C4-2B (cell line): ENCODE data around the gene PLIN4.

ENCODE experiments used
- ZFX ChIP-seq: fragments of 450-650 bp; IDR thresholded peaks from 2 replicates; pipeline ENCODE4 v1.6.1; 2017
- TF ChIP-seq, protein P1 (sequence below): fragments of 450-650 bp; conservative IDR thresholded peaks from 2 replicates; pipeline ENCODE4 v1.5.1; 2017; ENCODE audit warnings: mild to moderate bottlenecking

GRCh38 chr19:4493104-4493928, 25.0 kb downstream of the PLIN4 start:
- TF ChIP-seq, protein P1, sequence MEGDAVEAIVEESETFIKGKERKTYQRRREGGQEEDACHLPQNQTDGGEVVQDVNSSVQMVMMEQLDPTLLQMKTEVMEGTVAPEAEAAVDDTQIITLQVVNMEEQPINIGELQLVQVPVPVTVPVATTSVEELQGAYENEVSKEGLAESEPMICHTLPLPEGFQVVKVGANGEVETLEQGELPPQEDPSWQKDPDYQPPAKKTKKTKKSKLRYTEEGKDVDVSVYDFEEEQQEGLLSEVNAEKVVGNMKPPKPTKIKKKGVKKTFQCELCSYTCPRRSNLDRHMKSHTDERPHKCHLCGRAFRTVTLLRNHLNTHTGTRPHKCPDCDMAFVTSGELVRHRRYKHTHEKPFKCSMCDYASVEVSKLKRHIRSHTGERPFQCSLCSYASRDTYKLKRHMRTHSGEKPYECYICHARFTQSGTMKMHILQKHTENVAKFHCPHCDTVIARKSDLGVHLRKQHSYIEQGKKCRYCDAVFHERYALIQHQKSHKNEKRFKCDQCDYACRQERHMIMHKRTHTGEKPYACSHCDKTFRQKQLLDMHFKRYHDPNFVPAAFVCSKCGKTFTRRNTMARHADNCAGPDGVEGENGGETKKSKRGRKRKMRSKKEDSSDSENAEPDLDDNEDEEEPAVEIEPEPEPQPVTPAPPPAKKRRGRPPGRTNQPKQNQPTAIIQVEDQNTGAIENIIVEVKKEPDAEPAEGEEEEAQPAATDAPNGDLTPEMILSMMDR, result no peak
- no peak for TF ChIP-seq ZFX
